T47D (cell line): ENCODE results near the gene PSMB7.
"Not testable (repeated sequence)": the region's sequence is repeated elsewhere in the genome, so short reads cannot be mapped to it uniquely, and the experiment has no call there.

Experiments used
- DNase-seq, 2 experiments: peaks; one replicate each; pipeline versions ENCODE4 v3.0.0 to v3.0.0-alpha.2; 2011 to 2012; ENCODE audit warnings: low read depth in 1 of 2, low spot score in 1 of 2
- JUND ChIP-seq: IDR thresholded peaks from 2 replicates; pipeline ENCODE4 v1.6.1; 2012; ENCODE audit warnings: low read depth
- in situ Hi-C: cut with HindIII; loops from 2 replicates; pipeline ENCODE4 v1.10.0; 2016; ENCODE audit warnings: low sequenced_read_pairs, low pct_unique_long_range_greater_than_20kb

PSMB7 gene

DNA sequence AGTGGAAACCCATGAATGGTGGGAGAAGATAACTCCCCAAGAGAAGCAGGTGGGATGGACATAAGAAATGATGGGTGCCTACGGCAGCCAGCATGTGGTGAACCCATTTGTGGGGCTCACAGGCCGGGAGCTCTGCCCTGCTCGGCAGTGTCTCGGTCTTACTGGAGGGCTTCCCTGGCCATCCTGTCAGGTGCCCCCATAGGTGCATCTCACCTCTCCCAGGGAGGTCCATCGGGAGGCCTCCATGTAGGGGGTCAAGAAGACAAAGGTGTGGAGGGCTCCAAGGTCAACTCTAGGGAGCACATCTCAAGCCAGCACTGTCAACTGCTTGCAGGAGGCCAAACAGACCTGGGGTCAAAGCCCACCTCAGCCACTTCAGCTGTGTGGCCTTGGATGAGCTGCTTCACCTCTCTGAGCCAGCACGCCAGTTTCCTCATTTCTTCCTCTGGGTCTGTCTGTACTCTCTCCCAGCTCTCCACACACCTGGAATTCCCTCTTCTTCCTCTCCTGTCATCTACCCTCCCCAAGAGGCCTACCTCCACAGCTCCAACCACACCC, 24.5 kb upstream of the PSMB7 start:
- in situ Hi-C loops, result no loop called here
- no peak for DNase-seq
- TF ChIP-seq JUND, result no peak

DNA sequence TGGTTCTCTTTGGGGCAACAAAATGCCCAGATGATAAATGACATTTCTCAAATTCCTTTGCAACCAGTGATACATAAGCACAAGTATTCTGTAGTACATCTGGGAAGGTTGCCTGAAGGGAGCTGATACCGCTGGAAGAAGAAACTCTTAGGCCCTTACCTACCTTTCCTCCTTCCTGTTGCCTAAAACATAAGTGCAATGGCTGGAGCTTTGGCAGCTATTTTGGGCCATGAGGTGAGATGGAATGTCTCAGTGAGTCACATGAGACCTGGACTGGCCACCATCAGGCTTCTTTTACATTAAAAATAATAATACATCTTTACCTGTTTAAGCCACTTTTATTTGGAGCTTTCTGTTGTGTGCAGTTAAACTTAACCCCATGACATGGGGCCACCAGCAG, 23.8 kb upstream of the PSMB7 start:
- in situ Hi-C loops, result no loop called here
- no peak for TF ChIP-seq JUND
- DNase-seq, result no peak

DNA sequence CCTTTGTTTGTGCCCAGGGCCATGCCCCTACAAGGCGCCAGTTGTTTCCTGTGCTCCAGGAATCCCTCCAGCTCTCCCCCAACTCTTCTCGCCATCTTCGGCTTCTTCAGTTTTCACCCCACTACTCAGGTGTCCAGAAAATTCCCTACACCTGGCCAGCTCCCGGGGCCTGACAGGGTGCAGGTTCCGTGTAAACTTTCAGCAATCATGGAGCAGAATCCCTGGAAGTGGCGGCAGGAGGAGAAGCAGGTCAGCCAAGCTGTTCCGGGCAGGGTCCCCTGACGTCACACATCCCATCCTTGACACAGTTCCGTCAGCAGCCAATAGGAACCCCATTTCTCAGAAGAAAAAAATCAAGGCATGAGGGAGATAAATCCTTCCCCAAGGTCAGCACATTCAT, 22.8 kb upstream of the PSMB7 start:
- DNase-seq, result no peak
- no peak for TF ChIP-seq JUND
- in situ Hi-C loops, result no loop called here

- DNase-seq, result no peak
- in situ Hi-C loops, result no loop called here
- TF ChIP-seq JUND, result no peak
Observed at GRCh38 chr9:124437086-124437485, 21.8 kb upstream of the PSMB7 start.

DNA sequence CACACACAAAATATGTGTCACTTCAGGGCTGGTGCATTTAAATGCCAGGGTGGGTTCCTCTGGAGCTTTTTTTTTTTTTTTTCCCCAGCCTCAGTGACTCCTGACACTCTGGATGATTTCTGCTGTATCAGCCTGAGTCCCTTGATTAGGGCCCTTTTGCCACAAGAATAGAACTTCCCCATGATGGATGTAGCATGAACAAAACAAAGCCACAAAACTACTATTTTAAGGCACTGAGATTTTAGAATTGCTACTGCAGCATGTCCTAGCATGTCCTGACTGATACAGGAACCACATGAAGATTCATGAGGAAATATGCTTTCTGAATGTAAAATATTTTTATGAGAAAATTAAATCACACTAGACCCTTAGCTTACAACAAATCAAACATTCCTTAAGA, 21.1 kb upstream of the PSMB7 start:
- no peak for TF ChIP-seq JUND
- in situ Hi-C loops, result no loop called here
- DNase-seq, result no peak

DNA sequence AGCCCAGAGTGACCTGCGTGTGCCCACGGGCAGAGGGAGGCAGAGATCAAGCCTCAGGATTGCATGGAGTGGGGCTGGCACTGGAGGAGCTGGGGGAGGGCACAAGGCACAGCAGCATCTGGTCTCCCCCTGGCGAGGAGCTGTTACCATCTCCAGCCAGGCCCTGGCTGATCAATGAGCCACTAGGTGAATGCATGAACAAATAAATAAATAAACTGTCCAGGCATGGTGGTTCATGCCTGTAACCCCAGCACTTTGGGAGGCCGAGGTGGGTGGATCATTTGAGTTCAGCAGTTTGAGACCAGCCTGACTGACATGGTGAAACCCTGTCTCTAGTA, 14.3 kb upstream of the PSMB7 start:
- in situ Hi-C loops, result no loop called here
- TF ChIP-seq JUND, result no peak
- no peak for DNase-seq

- TF ChIP-seq JUND, result no peak
- no peak for DNase-seq
- in situ Hi-C loops, result no loop called here
Observed at GRCh38 chr9:124428751-124429529, 13.7 kb upstream of the PSMB7 start.

DNA sequence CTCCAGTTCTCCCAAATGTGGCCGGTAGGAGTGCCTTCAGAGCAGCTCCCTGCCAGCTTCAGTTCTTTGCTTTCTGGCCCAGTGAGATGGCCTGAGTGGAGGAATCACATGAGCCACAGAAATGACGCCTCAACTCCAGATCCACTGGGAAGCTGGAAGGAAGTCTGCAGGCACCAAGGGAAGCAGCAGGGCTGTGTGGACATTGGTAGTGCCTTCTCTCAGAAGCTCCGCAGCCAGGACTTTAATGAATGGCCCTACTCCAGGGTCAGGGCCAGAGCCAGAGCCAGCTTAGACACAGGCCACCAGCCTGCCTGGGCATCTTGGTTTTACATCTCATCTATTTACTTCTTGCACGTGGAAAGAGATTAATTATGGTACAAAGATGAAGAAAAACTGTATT, 12.0 kb upstream of the PSMB7 start:
- in situ Hi-C loops, result no loop called here
- no peak for TF ChIP-seq JUND
- no peak for DNase-seq

DNA sequence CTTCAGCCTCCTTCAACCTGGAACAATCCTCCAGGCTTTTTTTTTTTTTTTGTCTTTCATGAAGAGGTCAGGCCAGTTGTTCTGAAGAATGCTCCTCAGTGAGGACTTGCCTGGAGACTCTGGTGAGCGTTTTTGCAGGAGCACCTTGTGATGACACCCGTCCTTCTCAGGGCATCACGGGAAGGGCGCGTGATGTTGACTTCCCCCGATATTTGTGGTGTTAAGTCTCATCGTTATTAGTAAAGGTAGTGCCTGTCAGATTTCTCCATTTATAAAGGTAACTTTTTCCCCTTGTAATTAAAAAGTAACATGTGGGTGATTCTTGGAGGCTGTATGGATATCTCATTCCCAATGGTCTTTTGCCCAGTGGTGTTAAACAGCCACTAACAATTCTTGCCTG, 11.1 kb upstream of the PSMB7 start:
- no peak for TF ChIP-seq JUND
- in situ Hi-C loops, result no loop called here
- DNase-seq, result no peak

GRCh38 chr9:124425733-124426132, 10.5 kb upstream of the PSMB7 start:
- DNase-seq, in situ Hi-C loops: not testable (repeated sequence)

DNA sequence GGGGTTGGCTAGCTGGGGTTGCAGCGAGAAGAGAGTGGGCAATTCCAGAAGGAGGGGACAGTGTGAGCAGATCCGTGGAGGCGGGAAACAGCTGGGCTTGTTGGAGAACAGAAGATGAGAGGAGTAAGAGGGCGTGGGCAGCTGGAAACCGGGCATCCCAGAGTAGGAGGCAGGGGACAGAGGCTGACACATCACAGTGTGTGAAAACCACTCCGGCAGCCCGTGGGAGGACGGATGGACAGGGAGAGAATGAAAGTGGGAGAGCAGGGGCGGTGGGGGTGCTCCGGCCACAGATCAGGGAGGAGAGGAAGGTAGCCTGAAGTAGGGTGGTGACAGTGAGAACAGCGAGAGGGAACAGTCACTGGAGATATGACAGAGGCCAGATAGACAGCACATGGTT, 8.3 kb upstream of the PSMB7 start:
- in situ Hi-C loops, result no loop called here
- no peak for TF ChIP-seq JUND
- no peak for DNase-seq

- in situ Hi-C loops, result no loop called here
- no peak for DNase-seq
- no peak for TF ChIP-seq JUND
Observed at GRCh38 chr9:124423155-124423554, 7.9 kb upstream of the PSMB7 start.

DNA sequence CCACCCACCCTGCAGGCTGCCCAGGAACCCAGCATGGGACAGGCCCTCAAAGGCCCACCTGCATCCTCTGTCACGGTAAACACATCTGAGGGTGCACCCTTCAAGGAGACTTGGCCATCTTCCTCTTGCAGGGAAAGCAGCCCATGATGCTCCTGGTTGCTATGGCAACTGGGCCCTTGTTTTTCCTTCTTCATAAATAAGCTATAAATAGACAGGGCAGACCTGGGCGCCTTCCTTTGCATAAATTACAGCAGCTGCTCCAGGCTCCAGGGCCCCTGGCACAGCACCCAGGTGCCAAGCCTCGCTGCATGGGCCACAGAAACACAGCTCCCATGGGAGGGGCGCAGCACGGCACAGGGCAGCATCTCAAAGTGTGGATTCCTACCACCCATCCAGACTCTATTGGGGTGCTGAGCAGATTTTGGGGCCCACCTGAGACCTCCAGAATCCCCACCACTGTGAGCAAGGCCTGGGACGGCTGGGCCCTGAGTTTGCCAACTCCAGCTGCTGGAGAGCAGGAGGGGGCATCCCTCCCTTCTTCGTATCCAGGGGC, 5.8 kb upstream of the PSMB7 start:
- no peak for TF ChIP-seq JUND
- DNase-seq, result no peak

More for the DNA sequence above, 5.8 kb upstream of the PSMB7 start:
- in situ Hi-C loops, result no loop called here
